ENCODE results near the gene CRTAC1. TPM values are rescaled to one million over a fixed set of nuclear protein-coding genes. Genes with fewer than 3 reads are reported as not detected.

CRTAC1 gene
- total and polyA plus RNA-seq, 10 of the 15 experiments (the other 5 are each of a cell fraction or from before 2014, with no cell fraction given), result 0.10 TPM; not detected in 9

DNA sequence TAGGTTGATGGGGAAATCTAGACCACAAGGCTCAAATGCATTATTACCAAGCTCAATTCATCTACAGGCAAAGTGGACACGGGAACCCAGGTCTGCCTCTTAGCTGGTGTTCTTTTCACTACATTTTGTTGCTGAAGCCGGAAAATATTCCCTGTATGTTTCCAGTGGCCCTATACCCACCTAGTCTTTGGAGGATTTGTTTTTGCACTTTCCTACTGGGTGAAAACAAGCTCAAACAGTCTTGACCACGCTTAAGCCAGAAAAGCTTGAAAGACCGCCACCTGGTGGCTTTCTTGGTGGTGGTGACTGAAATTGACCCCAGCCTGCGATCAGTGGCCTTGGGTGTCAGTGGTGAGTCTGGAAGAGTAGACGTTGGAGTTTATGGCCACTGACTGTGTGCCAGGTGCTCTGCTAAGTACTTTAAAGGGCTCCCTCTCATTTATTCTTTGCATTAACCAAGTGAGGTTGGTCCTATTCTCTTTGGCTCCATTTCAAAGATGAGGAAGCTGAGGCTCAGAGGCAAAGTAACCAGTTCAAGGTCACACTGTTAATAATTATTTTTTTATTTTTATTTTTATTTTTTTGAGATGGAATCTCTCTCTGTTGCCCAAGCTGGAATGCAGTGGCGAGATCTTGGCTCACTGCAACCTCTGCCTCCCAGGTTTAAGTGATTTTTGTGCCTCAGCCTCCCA, 11.1 kb upstream of the CRTAC1 start:
- CTCF ChIA-PET, result interaction anchor here (0.6 to 5.5 kb wide), 46 partner anchors 9 to 876 kb away, joined by 3 to 143 read pairs (median 3); partner anchors contain the start of gene AVPI1
- no peak for DNase-seq (ENCODE audit: low read depth, low spot score)

More for the DNA sequence above, 11.1 kb upstream of the CRTAC1 start:
- no peak overlapping the region for H3K4me3 ChIP-seq
- no peak overlapping the region for H2AFZ ChIP-seq (ENCODE audit: control insufficient read depth, low read depth, low read length)
- BruUV-seq (replicated peaks), result no TSS peak
- FAIRE-seq (peak; percentile 89), ATAC-seq (peak; percentile 91)
- no peaks in the 10 kb centered on the region for H3K4me1 ChIP-seq (ENCODE audit: control insufficient read depth, insufficient read depth, low read length)
- H3K9me3 ChIP-seq (replicated peaks; ENCODE audit: control insufficient read depth, insufficient read depth, low read length), result no peaks in the 10 kb centered on the region
- H3K79me2 ChIP-seq (ENCODE audit: control insufficient read depth, insufficient read depth, low read length), result no peaks in the 10 kb centered on the region
- in situ Hi-C loops (cut with MboI) (loop anchor here (5.0 kb wide), 1 partner anchor 124 kb away; no protein-coding TSS in a partner anchor), intact Hi-C loops (cut with micrococcal nuclease; ENCODE audit: unreplicated experiment) (loop anchor here (1.0 to 10.0 kb wide), 3 partner anchors 127 to 337 kb away; no protein-coding TSS in a partner anchor)
- ChIA-PET RAD21 (ENCODE audit: unreplicated experiment) (interaction anchor here (0.7 to 3.6 kb wide), 7 partner anchors 13 to 364 kb away, joined by 3 to 44 read pairs (median 6); partner anchors contain the start of gene AVPI1), SMC1A (ENCODE audit: uncharacterized antibody, unreplicated experiment) (interaction anchor here (0.5 to 2.2 kb wide), 20 partner anchors 9 to 1546 kb away, joined by 3 to 25 read pairs (median 3); no protein-coding TSS in a partner anchor), POLR2A (no interaction called here)
- no peaks in the 10 kb centered on the region for H4K20me1 ChIP-seq (ENCODE audit: control insufficient read depth, insufficient read depth)
- H3K36me3 ChIP-seq (ENCODE audit: control insufficient read depth in 2 of 2, insufficient read depth in 2 of 2, low read length in 1 of 2), result no peaks in the 10 kb centered on the region
- no peak overlapping the region for H3K9ac ChIP-seq (ENCODE audit: control insufficient read depth, insufficient read depth, low read length)
- peaks cover 5 to 14% of the 10 kb centered on the region in 2 experiments for H3K27me3 ChIP-seq (replicated peaks in 1 of 2; ENCODE audit: control insufficient read depth in 2 of 2, insufficient read depth in 2 of 2, low read length in 1 of 2)
- H3K4me2 ChIP-seq (ENCODE audit: control insufficient read depth, insufficient read depth), result no peak overlapping the region
- no peak for TF ChIP-seq BCL11A (IDR thresholded peaks at IDR 0.05; ENCODE audit: low read depth, low read length)
- no peak for TF ChIP-seq IRF4 (IDR thresholded peaks at IDR 0.05; ENCODE audit: low read depth, low read length)
- TF ChIP-seq RUNX3 (IDR thresholded peaks at IDR 0.05; ENCODE audit: low read length), result peak; percentile 19; the same call in 1 of the 2 replicates
- TF ChIP-seq ZSCAN29 (IDR thresholded peaks at IDR 0.05), result no peak
- peak; percentile 58 for TF ChIP-seq RAD21 (IDR thresholded peaks at IDR 0.05; ENCODE audit: insufficient read depth, low read depth, low read length)
- TF ChIP-seq YY1 (IDR thresholded peaks at IDR 0.05; ENCODE audit: low read depth, low read length), result 0 out of 2 replicates have a peak, but pooled peaks have one; percentile 39
- TF ChIP-seq CTCF (IDR thresholded peaks at IDR 0.05 in 2 of 3, conservative IDR thresholded peaks at IDR 0.05 in 1 of 3; ENCODE audit: control insufficient read depth in 2 of 3, extremely low read depth in 1 of 3, insufficient read depth in 1 of 3, low read depth in 3 of 3, low read length in 3 of 3), result peak; percentile 67 to 72 (median 68)
- no peak for TF ChIP-seq RELB (IDR thresholded peaks at IDR 0.05; ENCODE audit: low read depth)
- TF ChIP-seq MYB (IDR thresholded peaks at IDR 0.05; ENCODE audit: borderline replicate concordance, low read depth, low read length), result no peak
- TF ChIP-seq RB1 (IDR thresholded peaks at IDR 0.05; ENCODE audit: borderline replicate concordance), result no peak
- peak; percentile 72; the same call in 1 of the 2 replicates for TF ChIP-seq SMC3 (IDR thresholded peaks at IDR 0.05; ENCODE audit: borderline replicate concordance, low read length)
- no peak for TF ChIP-seq PAX8 (IDR thresholded peaks at IDR 0.05)
- TF ChIP-seq CREB1 (IDR thresholded peaks at IDR 0.05; ENCODE audit: low read depth), result no peak
- TF ChIP-seq RCOR1 (conservative IDR thresholded peaks at IDR 0.05; ENCODE audit: low read depth, low read length), result no peak
- TF ChIP-seq SREBF1 (IDR thresholded peaks at IDR 0.05; ENCODE audit: low read length), result no peak
- TF ChIP-seq TAF1 (IDR thresholded peaks at IDR 0.05; ENCODE audit: borderline replicate concordance, low read depth, low read length), result no peak
- H3K27ac ChIP-seq (ENCODE audit: control insufficient read depth, insufficient read depth), result no peak overlapping the region
- WGBS (ENCODE audit: insufficient coverage, insufficient replicate concordance, low lambda C conversion rate, missing lambda C conversion rate), result 17% methylated on average over 7 of the region's 7 CpGs

Measured in GM12878 (cell line).